ENCODE results near the gene LRP1.

DNA sequence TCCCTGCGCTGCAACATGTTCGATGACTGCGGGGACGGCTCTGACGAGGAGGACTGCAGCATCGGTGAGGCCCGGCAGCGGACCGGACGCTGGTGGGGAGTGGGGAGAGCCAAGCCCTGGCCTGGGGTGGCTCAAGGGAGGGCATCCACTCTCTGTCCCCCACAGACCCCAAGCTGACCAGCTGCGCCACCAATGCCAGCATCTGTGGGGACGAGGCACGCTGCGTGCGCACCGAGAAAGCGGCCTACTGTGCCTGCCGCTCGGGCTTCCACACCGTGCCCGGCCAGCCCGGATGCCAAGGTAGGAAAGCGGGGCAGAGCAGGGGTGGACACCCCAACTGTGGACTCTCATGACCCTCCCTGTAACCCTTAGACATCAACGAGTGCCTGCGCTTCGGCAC, 76.9 kb downstream of the LRP1 start:
- TF ChIP-seq POLR2A (IDR thresholded peaks at IDR 0.05; ENCODE audit: low read depth, low read length): no peak
- TF ChIP-seq POLR2AphosphoS5 (IDR thresholded peaks at IDR 0.05; ENCODE audit: low read depth, low read length): no peak

Data from GM12892 (cell line).